HL-60/S4 treated with retinoic acid at 250 ng/mL for 4 days and 3 days (cell line): ENCODE results near the gene ERH.

Source experiments
- in situ Hi-C: fragments of 300-500 bp; cut with MboI; formaldehyde crosslinking; loops from 2 replicates; pipeline ENCODE4 v1.7.0; 2022; ENCODE audit warnings: low sequenced_read_pairs

ERH gene

GRCh38 chr14:69331206-69331605 is 66.9 kb downstream of the ERH start:
- in situ Hi-C loops: no loop called here
